NCI-H2029 (cell line): ENCODE data around the gene TRDN.

Experiments used
- DNase-seq: peaks from one replicate; lab custom pipeline; 2025; lab: John Stamatoyannopoulos, UW

Gene TRDN, protein sequence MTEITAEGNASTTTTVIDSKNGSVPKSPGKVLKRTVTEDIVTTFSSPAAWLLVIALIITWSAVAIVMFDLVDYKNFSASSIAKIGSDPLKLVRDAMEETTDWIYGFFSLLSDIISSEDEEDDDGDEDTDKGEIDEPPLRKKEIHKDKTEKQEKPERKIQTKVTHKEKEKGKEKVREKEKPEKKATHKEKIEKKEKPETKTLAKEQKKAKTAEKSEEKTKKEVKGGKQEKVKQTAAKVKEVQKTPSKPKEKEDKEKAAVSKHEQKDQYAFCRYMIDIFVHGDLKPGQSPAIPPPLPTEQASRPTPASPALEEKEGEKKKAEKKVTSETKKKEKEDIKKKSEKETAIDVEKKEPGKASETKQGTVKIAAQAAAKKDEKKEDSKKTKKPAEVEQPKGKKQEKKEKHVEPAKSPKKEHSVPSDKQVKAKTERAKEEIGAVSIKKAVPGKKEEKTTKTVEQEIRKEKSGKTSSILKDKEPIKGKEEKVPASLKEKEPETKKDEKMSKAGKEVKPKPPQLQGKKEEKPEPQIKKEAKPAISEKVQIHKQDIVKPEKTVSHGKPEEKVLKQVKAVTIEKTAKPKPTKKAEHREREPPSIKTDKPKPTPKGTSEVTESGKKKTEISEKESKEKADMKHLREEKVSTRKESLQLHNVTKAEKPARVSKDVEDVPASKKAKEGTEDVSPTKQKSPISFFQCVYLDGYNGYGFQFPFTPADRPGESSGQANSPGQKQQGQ

DNA sequence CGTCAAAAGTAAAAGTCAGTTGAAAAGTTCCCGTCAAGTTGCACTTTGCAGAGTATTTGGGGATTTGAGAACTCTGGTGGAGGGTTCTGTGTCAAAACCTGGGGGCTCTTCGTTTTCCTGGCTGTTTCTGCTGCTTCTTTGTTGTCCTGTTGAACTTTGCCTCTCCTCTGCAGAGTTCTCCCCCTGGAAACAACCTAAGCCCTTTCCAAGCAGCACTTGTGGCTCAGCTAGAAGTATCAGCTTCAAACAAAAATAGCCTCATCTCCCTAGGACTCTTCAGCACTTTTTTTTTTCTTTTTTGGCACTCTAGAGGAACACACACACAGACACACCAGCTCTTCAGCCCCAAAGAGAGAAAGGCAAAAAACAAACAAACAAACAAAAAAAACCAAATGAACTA is at the start of gene TRDN:
Gene TRDN (minus strand): TSS at position 169 of the 400 bp plus-strand sequence. CDS start 175 bp downstream, outside the sequence.
- DNase-seq, result no peak

DNA sequence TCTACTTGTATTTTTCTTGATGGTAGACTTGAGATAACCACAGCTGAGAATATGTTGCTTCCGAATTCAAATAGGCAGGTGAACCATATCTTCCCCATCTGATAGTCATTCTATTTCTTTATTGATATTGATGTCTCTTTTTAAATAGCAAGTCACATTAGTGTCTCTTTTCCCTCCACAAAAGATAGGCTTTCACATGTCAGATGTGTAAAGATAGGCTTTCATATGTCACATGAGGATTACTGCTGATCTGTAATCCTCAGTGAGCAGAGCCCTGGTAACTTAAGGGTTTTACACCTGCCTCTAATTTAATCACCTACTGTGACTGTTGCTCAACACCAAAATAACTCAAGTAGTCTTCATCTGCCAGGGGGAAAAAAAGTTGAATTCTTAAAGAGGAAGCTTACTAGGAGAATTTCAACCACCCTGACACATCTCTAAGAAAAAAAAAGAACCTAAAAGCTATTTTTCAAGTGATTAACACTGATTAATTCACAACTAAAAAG is 45.3 kb upstream of the TRDN start:
- DNase-seq, result no peak

DNA sequence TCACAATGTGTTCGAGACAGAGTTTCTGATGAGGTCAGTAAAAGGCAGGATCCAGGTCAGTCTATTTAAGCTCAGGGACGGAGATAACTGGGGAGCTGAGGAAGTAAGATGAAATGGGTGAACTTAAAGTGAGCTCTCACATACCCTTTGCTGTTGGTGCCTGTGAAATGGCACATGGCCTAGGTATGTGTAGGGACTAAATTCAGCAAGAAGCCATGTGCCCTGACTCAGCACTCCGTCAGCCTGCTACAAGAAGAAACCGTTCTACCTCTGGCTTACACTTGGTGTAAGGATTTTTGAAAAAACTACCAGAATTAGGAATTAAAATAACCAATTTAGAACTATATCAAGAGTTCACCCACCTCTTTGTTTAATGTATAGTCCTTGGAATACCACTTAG is 41.1 kb upstream of the TRDN start:
- DNase-seq, result no peak

DNA sequence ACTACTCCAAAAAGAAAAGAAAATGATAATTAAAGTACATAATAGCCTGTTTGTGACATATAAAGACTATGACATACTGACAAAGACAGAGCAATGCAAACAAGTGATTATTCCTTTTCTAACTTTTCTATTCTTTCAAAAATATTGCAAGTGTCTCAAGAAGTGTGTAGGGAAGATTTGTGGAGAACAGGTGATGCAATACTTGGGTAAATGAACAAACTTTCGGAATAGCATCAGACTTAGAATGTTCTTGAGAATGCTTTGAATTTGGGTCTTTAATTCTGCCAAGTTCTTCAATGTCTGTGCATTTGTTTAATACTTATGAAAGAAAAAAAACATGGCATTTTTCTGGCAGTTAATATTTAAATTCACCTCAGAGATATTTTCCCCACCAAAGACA is 40.0 kb upstream of the TRDN start:
- DNase-seq, result no peak

DNA sequence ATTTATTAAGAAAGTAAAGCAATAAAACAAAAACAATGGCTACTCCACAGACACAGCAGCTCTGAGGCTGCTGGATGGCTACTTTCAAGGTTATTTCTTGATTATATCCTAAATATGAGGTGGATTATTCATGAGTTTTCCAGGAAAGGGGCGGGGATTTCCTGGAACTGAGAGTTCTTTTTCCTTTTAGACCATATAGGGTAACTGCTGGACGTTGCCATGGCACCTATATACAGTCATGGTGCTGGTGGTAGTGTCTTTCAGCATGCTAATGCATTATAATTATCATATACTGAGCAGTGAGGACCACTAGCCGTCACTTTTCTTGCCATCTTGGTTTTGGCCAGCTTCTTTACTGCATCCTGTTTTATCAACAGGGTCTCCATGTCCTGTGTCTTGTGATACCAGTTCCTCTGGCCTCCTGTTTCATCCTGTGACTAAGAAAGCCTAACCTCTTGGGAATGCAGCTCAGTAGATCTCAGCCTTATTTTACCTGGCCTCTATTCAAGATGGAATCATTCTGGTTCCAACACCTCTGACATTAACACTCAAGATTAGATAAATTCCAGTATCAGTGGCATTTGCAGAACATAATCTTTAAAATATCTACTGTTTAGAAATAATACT is 32.3 kb upstream of the TRDN start:
- DNase-seq, result no peak

DNA sequence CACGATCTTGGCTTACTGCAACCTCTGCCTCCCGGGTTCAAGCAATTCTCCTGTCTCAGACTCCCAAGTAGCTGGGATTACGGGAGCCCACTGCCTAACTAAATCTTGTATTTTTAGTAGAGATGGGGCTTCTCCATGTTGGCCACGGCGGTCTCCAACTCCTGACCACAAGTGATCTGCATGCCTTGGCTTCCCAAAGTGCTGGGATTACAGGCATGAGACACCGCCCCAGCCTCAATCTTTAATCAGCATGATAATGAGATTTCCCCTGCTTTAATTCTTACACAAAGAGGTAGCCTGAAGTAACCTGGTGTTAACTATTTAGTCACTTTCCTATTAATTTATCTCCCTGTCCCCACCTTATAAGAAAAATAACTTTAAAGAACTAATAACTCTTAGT is 31.3 kb upstream of the TRDN start:
- no peak for DNase-seq

DNA sequence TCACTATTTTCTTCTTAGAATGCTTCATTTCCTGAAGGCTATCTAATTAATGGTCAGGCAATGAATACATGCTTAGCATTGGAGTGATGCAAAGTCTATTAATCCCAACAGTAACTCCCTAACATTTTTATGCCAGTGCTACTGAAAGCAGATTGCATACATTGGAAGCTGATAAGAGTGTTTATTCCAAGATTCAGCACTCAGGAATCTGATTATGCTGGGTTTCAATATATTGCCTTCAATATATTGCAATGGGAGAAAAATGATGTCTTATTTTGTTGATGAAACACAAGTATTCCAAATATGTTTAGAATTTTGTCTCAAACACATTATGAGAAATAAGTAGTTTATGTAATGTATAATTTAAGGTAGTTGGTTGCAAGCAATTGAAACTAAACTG is 26.7 kb upstream of the TRDN start:
- DNase-seq, result no peak

DNA sequence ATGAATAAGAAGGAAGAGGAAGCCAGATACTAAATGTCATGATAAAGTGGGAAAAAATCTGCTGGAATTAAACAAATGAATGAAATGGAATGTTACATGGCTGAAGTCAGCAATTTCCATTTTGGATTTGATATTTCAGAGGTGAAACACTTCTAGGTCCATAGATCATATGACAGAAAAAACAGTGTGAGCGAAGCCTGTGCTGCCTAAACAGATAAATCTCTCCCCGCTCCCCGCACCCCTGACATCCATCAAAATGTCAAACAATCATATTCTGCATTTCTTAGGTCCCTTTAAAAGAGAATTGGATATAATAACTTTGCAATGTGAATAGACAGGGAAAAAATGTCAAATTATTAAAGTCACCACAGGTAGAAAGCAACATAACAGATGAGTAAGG is 26.0 kb upstream of the TRDN start:
- DNase-seq, result no peak

DNA sequence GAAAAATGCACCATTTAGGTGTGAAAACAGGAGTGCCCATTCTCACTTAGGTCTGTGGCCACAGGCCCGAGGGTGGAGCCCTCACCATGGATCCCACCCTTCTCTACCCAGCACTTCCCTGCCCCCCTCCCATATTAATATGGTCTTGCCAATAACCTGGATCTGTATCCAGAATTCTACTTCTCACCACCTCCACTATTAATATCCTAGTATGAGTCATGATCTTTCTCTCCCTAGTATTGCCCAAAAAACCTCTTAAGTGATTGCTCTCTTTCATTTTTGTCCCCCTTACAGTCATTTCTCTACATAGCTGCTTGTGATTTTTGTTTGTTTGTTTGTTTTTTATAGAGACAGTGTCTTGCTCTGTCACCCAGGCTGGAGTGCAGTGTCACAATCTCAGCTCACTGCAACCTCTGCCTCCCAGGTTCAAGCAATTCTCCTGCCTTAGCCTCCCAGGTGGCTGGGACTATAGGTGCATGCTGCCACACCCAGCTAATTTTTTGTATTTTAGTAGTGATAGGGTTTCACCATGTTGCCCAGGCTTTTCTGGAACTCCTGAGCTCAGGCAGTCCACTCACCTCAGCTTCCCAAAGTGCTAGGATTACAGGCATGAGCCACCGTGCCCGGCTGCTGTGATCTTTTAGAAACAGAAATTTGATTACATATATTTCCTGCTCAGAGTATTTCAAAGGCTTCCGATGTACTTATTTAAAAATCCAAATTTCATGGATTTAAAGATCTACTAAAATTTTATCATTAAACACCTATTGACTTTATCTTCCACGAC is 24.5 kb upstream of the TRDN start:
- no peak for DNase-seq

DNA sequence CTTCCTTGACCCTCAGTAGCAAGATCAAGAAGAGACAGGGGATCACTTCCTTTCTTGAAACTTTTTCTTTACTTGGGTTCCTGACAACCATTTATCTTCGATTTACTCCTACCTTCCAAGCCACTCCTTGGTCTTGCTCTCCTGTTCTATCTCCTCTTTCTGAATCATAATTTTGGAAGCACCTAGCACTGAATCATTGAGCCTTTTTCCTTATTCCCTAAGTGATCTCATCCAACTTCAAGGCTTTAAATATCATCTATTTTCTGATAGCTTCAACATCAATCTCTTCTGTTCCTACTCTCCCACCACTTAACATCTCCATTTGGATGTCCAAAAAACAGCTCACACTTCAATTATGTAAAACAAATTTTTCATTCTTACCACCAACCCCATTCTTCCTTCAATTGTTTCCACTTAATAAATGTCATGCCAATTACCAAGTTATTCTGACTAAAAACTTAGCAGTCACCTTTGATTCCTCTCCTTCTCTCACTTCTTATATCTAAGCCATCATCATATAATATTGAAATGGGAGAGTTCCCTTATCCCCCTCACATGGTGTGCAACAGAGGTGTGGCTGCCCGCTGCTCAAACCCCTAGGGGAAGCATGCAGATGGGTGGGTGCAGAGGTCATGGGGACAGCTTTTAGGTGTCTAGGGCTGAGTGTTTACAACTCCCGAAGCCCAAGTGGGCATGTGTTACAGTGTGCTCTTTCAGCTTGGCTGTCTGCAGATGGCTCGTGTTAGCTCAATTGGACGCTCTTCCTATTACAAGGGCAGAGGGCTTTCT is 23.4 kb upstream of the TRDN start:
- DNase-seq, result no peak

DNA sequence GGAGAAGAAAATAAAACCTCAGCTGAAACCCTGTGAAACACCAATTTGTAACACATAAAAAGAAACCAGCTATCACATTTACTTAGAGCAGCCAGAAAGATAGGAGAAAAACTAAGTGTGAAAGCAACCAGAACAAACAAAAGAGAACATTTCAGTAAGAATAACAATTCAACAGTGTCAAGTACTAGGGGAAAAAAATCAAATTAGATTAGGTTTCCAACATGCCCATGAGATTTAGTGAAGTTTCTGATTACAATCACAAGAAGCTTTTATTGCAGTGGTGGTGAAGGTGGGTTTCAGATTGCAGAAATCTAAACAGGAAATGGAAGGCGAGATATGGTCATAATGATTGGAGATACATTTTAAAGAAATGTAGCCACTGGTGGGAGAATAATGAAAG is 22.1 kb upstream of the TRDN start:
- DNase-seq, result no peak

DNA sequence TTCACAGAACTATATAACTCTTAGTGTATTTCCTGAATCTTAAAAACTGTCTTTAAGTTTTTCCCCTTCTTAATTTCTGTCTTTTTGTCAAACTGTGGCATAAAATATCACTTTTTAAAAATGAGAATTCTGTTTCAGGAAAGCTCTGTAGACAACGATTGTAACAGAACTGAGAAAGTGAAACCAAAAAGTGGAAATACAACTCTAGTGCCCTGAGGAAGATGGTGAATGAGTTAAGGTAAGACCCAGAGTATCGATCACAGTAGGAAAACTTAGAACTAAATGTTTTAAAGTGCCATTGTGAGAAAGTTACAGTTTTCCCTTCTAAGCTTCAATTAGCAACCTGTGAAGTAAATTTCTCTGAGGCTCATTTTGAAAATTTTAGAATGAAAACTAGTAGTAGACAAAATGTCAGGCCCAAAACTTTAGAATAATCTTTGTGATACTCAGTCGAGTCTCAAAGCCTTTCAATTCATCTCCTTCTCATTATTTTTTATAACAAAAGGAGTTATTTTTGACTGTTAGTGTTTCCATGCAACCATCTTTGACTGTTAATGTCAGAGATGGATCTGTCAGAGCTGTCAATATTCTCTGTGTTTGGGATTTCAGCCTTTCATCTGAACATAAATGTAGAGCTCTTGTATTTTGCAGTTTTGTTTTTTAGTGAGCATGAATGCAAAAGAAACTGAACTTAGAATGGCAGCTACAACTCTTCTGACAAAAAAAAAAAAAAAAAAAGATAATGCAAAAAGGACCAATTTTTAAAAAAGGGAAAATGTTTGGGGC is 19.0 kb upstream of the TRDN start:
- no peak for DNase-seq

DNA sequence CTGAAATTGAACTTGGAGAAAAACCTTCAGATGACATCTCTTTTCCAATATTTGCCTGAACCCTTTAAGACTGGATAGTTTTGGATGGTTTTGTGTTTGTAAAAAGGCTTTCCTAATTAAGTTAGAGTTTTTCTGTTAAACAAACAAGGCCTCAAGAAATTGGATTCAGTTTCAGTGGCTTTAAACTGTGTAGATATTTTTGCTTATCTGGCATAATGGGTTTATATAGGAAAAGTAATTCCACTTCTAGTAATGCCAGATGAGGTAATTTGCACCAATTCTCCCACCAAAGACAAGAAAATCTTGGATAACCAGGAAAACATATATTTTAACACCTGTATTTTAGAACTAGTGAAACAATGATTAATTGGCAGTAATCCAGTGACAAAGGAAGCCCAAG is 12.0 kb upstream of the TRDN start:
- no peak for DNase-seq

DNA sequence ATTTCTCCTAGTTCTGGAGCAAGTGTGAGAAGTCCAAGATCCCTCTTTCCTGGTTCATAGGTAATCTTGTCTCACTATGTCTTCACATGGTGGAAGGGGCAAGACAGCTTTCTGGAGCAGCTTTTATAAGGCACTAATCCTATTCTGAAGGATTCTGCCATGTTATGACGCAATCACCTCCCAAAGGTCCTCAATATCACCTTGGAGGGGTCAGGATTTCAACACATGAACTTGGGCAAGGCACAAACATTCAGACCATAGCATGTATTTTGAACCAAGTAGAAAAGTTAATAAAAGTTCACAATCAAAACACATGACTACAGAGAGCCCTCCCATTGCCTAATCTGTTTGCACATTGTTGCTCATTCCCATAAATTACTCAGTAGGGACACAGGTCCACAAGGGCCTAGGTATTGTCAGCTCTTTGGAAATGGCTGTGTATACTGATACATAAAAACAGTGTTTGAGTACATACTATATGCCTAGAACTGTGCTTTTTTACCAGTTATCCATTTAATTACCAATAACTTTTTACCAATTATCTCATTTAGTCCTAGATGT is 11.3 kb upstream of the TRDN start:
- no peak for DNase-seq

DNA sequence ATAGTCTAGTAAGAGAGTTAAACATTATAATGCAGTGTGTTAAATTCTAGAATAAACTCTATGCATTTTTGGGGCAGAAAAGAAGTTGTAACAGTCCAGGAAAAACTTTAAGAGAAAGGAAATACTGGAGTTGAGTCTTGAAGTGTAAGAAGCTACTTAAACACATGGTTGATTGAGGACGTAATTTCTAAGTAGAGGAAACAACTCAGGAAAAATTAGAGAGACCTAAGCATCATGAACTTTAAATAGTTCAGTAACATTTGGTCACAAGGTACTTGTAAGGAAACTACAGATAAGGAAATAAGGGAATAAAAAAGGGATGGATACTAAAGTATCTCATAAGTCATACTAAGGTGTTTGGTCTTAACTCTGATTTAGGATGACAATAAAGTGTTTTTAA is 4.7 kb upstream of the TRDN start:
- DNase-seq, result no peak

DNA sequence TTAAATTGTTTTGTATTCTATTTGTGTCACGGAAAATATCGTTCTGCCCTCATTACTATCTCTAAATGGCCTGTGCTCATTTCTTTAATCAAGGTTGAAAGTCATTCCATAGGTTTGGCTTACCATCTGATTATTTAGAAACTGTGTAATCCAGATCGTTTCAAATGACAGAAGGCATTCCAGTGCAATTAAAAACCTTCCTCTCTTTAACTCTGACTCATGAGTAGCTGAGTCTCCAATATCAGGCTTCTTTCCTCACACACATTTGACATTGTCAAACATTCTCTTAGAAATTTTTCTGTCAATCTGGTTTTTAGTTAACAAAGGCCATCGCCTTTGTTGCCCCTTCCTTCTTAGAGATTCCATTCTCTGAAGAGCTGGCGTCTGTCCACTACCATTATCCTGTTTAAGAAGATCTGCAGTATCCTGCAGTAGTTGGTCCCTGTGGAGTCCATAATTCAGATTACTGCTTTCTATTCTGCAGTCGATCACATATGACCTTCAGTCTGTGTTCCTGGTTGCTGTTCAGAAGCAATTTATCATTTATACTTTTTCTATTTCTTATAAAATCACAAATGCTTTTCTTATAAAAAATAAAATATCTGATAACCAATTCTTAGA is 3.9 kb upstream of the TRDN start:
- no peak for DNase-seq

DNA sequence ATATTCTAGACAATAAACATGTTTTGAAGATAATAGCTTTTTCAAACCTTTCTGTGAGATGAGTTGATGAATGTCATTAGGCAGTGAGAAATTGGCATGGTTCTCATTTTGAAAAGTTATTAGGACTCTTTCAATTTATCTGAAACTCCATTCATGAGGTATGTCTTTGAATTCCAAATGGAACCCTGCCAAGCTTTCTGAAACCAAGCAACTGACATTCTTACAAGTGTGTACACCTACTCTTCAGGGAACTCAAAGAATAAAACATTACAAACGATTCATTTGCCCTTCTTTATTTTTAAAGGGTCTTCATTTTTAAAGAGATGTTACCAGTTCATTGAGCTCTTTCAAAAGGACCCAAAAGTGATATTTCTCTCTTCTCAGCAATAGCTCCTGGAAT is 2.1 kb upstream of the TRDN start:
- DNase-seq, result no peak

DNA sequence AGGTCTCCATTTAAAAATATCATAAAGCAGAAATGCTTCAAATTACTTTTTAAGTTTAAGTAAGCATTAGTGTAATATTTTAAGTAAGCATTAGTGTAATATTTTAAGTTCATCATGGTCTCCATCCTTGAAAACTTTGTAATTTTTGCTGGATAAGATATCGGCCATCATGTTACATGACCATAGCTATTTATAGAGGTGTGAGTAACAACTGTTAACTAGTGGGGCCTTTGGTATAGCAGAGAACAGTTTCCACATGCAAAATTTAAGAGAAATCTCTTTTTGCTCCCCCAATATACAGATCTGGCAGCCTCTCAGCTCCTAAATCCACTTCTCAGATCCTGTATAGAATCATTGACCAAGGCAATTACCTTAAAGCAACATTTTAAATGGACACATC is 468 bp downstream of the TRDN start:
- no peak for DNase-seq

DNA sequence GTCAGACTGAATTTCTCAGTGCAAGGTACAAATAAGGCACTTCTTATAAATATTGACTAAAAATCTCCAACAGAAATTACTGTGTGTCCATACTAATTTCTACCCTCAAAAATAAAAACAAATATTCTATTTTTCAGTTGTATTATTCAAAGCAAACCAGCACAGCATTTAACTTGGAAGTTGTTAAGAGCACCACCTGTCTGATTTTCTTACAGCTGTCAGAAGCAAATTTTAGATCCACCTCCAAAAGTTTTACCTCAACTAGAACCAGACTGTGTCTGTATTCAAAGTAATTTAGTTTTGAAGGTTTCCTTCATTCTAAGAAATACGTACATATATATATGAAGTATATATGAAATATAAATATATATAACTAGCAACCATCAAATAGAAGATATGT is 1.2 kb downstream of the TRDN start:
- DNase-seq, result no peak

DNA sequence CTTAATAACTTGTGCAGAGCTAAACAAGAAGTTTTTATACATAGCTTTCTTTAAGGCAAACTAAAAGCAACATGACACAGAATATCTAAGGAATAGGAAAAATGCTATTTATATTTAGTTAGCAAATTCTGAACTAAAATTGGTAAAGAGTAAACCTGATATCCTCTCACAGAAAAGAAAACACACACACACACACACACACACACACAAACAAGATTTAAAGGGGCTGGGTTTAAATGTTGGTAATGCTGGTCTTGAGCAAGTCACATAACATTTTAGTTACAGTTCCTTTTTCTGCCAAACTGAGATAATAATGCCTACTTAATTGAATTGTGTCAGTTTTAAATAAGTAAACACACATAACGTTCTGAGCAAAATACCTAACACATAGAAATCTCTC is 1.6 kb downstream of the TRDN start:
- DNase-seq, result no peak
